Measurements from ENCODE around the gene TRIO. TPM values are rescaled to one million over a fixed set of nuclear protein-coding genes. Genes with fewer than 3 reads are reported as not detected.
"Not testable (repeated sequence)": the region's sequence is repeated elsewhere in the genome, so short reads cannot be mapped to it uniquely, and the experiment has no call there.

Gene TRIO
- total RNA-seq, 1 experiment from 2014 or later = 88.8 TPM

- no peak for TF ChIP-seq PRDM15 (CRISPR knock-in tag; IDR thresholded peaks at IDR 0.05)
- TF ChIP-seq RELA (CRISPR knock-in tag; IDR thresholded peaks at IDR 0.05; ENCODE audit: borderline replicate concordance) = no peak
- TF ChIP-seq JUN (CRISPR knock-in tag; IDR thresholded peaks at IDR 0.05) = no peak
Measured at GRCh38 chr5:14142827-14143545, at the start of gene TRIO (continued).

DNA sequence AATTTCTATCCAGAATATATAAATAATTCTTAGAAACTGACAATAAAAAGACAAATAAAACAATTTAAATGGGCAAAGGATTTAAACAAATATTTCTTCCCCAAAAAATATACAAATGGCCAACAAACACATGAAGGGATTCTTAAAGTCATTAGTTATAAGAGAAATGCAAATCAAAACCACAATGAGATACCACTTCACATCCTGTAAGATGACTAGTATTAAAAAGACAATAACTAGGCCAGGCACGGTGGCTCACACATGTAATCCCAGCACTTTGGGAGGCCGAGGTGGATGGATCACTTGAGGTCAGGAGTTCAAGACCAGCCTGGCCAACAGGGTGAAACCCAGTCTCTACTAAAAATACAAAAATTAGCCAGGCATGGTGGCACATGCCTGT is 45.8 kb upstream of the TRIO start:
- H3K27ac Mint-ChIP-seq; POLR2A ChIA-PET; CTCF ChIA-PET; ATAC-seq; H3K4me3 Mint-ChIP-seq; H3K36me3 Mint-ChIP-seq; DNase-seq (ENCODE audit: low spot score); H3K27me3 Mint-ChIP-seq (ENCODE audit: low read depth): not testable (repeated sequence)
- Mint-ChIP-seq H3K9me3 (peaks cover 15% of the 10 kb centered on the region), H3K4me1 (peaks cover 12% of the 10 kb centered on the region)

GRCh38 chr5:14097998-14098471 is 45.1 kb upstream of the TRIO start:
- Mint-ChIP-seq H3K36me3 (peaks cover 5% of the 10 kb centered on the region), H3K4me3 (no peak overlapping the region), H3K27me3 (ENCODE audit: low read depth) (no peaks in the 10 kb centered on the region), H3K4me1 (peaks cover 12% of the 10 kb centered on the region), H3K27ac (no peak overlapping the region), H3K9me3 (peaks cover 21% of the 10 kb centered on the region)
- no peak for DNase-seq (ENCODE audit: low spot score)
- ChIA-PET POLR2A (no interaction called here), CTCF (no interaction called here)
- no peak for ATAC-seq
- TF ChIP-seq, protein P1, sequence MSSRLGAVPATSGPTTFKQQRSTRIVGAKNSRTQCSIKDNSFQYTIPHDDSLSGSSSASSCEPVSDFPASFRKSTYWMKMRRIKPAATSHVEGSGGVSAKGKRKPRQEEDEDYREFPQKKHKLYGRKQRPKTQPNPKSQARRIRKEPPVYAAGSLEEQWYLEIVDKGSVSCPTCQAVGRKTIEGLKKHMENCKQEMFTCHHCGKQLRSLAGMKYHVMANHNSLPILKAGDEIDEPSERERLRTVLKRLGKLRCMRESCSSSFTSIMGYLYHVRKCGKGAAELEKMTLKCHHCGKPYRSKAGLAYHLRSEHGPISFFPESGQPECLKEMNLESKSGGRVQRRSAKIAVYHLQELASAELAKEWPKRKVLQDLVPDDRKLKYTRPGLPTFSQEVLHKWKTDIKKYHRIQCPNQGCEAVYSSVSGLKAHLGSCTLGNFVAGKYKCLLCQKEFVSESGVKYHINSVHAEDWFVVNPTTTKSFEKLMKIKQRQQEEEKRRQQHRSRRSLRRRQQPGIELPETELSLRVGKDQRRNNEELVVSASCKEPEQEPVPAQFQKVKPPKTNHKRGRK (CRISPR knock-in tag; IDR thresholded peaks at IDR 0.05; ENCODE audit: borderline replicate concordance) = no peak
- TF ChIP-seq JUN (CRISPR knock-in tag; IDR thresholded peaks at IDR 0.05) (no peak), NR1H2 (CRISPR knock-in tag; IDR thresholded peaks at IDR 0.05) (no peak), AR (CRISPR knock-in tag; IDR thresholded peaks at IDR 0.05) (no peak), GTF2I (CRISPR knock-in tag; conservative IDR thresholded peaks at IDR 0.05) (no peak), MXD4 (CRISPR knock-in tag; IDR thresholded peaks at IDR 0.05; ENCODE audit: borderline replicate concordance) (no peak), MAX (CRISPR knock-in tag; IDR thresholded peaks at IDR 0.05) (no peak), IRF1 (CRISPR knock-in tag; IDR thresholded peaks at IDR 0.05) (no peak), E2F1 (CRISPR knock-in tag; IDR thresholded peaks at IDR 0.05) (no peak), FOXP1 (CRISPR knock-in tag; IDR thresholded peaks at IDR 0.05; ENCODE audit: borderline replicate concordance) (no peak), ZNF219 (CRISPR knock-in tag; IDR thresholded peaks at IDR 0.05; ENCODE audit: borderline replicate concordance) (no peak), KAT7 (CRISPR knock-in tag; IDR thresholded peaks at IDR 0.05; ENCODE audit: borderline replicate concordance) (no peak), CREB1 (CRISPR knock-in tag; IDR thresholded peaks at IDR 0.05) (no peak), ZNF263 (CRISPR knock-in tag; IDR thresholded peaks at IDR 0.05; ENCODE audit: low read depth) (no peak), ZNF423 (CRISPR knock-in tag; IDR thresholded peaks at IDR 0.05) (no peak)
- TF ChIP-seq, protein P2, sequence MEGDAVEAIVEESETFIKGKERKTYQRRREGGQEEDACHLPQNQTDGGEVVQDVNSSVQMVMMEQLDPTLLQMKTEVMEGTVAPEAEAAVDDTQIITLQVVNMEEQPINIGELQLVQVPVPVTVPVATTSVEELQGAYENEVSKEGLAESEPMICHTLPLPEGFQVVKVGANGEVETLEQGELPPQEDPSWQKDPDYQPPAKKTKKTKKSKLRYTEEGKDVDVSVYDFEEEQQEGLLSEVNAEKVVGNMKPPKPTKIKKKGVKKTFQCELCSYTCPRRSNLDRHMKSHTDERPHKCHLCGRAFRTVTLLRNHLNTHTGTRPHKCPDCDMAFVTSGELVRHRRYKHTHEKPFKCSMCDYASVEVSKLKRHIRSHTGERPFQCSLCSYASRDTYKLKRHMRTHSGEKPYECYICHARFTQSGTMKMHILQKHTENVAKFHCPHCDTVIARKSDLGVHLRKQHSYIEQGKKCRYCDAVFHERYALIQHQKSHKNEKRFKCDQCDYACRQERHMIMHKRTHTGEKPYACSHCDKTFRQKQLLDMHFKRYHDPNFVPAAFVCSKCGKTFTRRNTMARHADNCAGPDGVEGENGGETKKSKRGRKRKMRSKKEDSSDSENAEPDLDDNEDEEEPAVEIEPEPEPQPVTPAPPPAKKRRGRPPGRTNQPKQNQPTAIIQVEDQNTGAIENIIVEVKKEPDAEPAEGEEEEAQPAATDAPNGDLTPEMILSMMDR (IDR thresholded peaks at IDR 0.05) = no peak
- TF ChIP-seq, protein P3, sequence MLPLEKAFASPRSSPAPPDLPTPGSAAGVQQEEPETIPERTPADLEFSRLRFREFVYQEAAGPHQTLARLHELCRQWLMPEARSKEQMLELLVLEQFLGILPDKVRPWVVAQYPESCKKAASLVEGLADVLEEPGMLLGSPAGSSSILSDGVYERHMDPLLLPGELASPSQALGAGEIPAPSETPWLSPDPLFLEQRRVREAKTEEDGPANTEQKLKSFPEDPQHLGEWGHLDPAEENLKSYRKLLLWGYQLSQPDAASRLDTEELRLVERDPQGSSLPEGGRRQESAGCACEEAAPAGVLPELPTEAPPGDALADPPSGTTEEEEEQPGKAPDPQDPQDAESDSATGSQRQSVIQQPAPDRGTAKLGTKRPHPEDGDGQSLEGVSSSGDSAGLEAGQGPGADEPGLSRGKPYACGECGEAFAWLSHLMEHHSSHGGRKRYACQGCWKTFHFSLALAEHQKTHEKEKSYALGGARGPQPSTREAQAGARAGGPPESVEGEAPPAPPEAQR (CRISPR knock-in tag; IDR thresholded peaks at IDR 0.05) = no peak
